ENCODE results near the gene IL21R.

Gene IL21R

DNA sequence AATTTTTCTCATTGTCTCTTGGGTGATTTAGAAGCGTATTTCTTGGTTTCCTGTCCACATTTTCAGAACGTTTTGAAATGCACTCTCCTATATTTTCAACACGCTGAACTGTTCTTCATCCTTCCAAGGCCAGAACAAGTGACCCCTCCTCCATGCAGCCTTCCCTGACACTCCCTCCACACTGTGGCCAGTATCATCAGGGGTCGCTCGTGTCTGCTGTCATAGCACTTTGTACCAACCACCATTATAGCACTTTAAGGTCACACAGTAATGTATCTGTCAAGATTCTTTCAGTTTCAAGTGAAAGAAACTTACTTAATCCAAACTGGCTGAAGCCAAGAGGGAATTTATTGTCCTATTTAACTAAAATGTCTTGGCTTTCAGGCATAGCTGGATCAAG is 17.5 kb upstream of the IL21R start:
- TF ChIP-seq, protein P1, sequence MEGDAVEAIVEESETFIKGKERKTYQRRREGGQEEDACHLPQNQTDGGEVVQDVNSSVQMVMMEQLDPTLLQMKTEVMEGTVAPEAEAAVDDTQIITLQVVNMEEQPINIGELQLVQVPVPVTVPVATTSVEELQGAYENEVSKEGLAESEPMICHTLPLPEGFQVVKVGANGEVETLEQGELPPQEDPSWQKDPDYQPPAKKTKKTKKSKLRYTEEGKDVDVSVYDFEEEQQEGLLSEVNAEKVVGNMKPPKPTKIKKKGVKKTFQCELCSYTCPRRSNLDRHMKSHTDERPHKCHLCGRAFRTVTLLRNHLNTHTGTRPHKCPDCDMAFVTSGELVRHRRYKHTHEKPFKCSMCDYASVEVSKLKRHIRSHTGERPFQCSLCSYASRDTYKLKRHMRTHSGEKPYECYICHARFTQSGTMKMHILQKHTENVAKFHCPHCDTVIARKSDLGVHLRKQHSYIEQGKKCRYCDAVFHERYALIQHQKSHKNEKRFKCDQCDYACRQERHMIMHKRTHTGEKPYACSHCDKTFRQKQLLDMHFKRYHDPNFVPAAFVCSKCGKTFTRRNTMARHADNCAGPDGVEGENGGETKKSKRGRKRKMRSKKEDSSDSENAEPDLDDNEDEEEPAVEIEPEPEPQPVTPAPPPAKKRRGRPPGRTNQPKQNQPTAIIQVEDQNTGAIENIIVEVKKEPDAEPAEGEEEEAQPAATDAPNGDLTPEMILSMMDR (conservative IDR thresholded peaks at IDR 0.05): no peak
- no peak for TF ChIP-seq ZFX (IDR thresholded peaks at IDR 0.05)
- no peak overlapping the region for H3K27ac ChIP-seq

DNA sequence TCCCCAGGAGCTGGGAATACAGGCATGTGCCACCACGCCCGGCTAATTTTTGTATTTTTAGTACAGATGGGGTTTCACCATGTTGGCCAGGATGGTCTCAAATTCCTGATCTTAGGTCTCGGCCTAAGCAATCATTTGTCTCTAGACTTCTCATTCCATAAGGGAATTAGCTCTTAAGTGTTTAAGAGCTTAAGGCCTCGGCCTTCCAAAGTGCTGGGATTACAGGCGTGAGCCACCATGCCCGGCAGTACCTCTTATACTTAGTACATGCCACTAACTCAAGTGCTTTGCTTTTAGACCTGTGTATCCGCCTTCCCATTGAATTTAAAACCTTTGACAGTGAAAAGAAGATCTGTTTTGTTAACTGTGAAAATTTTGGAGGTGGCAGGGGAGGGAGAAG is 16.6 kb upstream of the IL21R start:
- H3K27ac ChIP-seq: no peak overlapping the region
- TF ChIP-seq ZFX (IDR thresholded peaks at IDR 0.05): no peak
- TF ChIP-seq, protein P1 (conservative IDR thresholded peaks at IDR 0.05): no peak

DNA sequence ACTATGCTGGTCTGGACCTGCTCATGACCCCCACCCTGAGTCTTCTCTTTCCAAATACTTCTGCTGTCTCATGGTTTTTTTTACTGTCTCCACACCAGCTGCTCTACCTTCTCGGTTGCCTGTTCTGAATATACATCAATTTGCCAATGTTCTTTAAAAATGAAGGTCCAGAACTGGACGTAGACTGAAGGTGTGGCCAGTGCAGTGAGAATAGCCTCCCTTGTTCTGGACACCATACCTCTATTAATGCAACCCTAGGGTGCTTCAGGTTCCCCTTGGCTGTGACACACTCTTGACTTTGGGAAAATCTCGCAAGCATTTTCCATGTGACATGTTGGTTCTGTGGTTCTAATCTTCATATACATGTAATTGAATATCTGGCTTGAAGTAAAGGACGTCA is 15.3 kb upstream of the IL21R start:
- no peak overlapping the region for H3K27ac ChIP-seq
- TF ChIP-seq, protein P1 (conservative IDR thresholded peaks at IDR 0.05): no peak

DNA sequence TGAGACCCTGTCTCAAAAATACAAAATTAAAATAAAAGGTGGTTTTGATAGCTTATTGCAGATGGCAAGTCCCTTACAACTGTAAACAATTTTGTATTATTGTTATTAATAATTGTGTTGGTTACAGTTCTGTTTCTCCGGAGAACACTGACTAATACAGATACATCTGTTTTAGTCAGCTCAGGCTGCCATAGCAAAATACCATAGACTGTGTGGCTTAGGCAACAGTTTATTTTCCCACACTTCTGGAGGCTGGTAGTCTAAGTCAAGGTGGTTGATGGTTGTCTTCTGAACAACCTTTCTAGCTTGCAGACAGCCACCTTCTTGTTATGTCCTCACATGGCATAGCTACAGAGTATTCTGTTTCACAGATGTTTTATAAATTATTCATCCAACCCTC is 14.2 kb upstream of the IL21R start:
- TF ChIP-seq ZFX (IDR thresholded peaks at IDR 0.05): no peak
- TF ChIP-seq, protein P1 (conservative IDR thresholded peaks at IDR 0.05): no peak

DNA sequence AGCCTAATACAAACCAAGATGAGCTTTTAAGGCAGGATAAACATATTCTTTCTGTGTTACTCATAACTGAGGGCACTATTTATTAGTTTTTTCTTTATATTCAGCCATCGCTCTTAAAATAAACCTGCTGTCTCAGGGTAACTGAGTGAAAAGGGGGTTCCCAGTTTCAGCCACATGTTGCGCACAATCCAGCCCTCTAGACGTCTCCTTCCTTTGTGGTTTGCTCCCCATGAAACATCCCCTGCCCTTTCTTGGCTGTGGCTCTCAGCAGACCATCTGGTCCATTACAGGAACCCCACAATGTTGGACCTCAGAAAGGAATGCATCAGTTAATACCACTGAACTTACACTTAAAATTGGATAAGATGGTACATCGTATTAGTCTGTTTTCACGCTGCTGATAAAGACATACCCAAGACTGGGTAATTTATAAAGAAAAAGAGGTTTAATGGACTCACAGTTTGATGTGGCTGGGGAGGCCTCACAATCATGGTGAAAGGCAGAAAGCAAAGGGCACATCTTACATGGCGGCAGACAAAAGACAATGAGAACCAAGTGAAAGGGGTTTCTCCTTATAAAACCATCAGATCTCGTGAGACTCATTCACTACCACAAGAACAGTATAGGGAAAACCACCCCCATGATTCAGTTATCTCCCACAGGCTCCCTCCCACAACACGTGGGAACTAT is 12.6 kb upstream of the IL21R start:
- TF ChIP-seq, protein P1 (conservative IDR thresholded peaks at IDR 0.05): no peak
- no peak for TF ChIP-seq ZFX (IDR thresholded peaks at IDR 0.05)
- no peak overlapping the region for H3K27ac ChIP-seq

More for the DNA sequence above, 14.2 kb upstream of the IL21R start:
- H3K27ac ChIP-seq: no peak overlapping the region

DNA sequence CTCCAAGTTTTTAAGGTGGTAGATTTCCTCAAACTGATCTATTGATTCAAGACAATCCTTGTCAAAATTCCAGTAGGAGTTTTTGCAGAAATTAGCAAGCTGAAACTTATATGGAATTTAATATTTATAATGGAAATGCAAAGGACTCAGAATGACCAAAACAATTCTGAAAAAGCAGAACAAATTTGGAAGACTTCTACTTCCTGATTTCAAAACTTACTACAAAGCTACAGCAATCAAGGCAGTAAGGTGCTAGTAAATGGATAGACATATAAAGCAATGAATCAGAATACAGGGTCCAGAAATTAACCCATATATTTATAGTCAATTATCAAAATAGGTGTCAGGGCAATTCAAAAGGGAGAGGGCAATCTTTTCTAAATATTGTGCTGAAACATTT is 11.8 kb upstream of the IL21R start:
- no peak overlapping the region for H3K27ac ChIP-seq
- TF ChIP-seq, protein P1 (conservative IDR thresholded peaks at IDR 0.05): no peak
- TF ChIP-seq ZFX (IDR thresholded peaks at IDR 0.05): no peak

DNA sequence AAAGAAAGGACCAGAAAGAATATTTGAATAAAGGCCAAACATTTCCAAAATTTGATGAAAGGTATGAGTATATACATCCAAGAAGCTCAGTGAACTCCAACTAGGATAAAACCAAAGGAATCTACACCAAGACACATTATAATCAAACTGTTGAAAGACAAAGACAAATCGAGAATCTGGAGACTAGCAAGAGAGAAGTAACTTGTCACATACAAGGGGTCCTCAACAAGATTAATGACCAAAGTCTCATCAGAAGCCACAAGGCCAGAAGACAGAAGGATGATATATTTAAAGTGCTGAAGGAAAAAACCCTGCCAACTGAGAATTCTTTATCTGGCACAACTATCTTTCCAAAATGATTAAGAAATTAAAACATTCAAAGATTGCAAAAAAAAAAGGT is 9.3 kb upstream of the IL21R start:
- no peak overlapping the region for H3K27ac ChIP-seq
- no peak for TF ChIP-seq ZFX (IDR thresholded peaks at IDR 0.05)
- TF ChIP-seq, protein P1 (conservative IDR thresholded peaks at IDR 0.05): no peak
